Fibroblast of the aortic adventitia (primary cell): ENCODE data around the gene MED6. TPM values are rescaled to one million over a fixed set of nuclear protein-coding genes. Genes with fewer than 3 reads are reported as not detected.
A peak's percentile ranks its signal among the peaks of the same experiment; 100 is the strongest.

ENCODE experiments used
- DNase-seq: peaks from one replicate; pipeline ENCODE4 v3.0.0-alpha.2; 2010; ENCODE audit warnings: low read depth
- H3K4me3 ChIP-seq: 2 replicates; pipeline ENCODE4 v1.5.1; 2011; ENCODE audit warnings: low read depth, mild to moderate bottlenecking, control low read depth, low read length, moderate library complexity
- CTCF ChIP-seq: IDR thresholded peaks from 2 replicates; pipeline ENCODE4 v1.5.1; 2011; ENCODE audit warnings: mild to moderate bottlenecking, low read length, control low read depth, inconsistent platforms; ENCODE audit not compliant: insufficient read depth
- total RNA-seq: library from RNA; depleted of rRNA; stranded (reverse); fragments of >200 nt; gene quantifications from 2 replicates; pipeline ENCODE4 v1.2.3, GENCODE V29; 2012; ENCODE audit warnings: low replicate concordance

The MED6 gene
- total RNA-seq, 1 donor: 39.6 TPM

- H3K4me3 ChIP-seq: no peak overlapping the region
- TF ChIP-seq CTCF: no peak
- no peak for DNase-seq
These were observed 24.5 kb upstream of the MED6 start for GRCh38 chr14:70624972-70625371.

GRCh38 chr14:70622111-70622712 is 21.8 kb upstream of the MED6 start:
- TF ChIP-seq CTCF: peak; percentile 59
- peak; percentile 38 for DNase-seq
- H3K4me3 ChIP-seq: no peak overlapping the region

GRCh38 chr14:70619708-70620107 is 19.3 kb upstream of the MED6 start:
- TF ChIP-seq CTCF: no peak
- DNase-seq: no peak
- no peak overlapping the region for H3K4me3 ChIP-seq

GRCh38 chr14:70618314-70618713 is 17.9 kb upstream of the MED6 start:
- TF ChIP-seq CTCF: no peak
- H3K4me3 ChIP-seq: no peak overlapping the region
- DNase-seq: no peak

- no peak for TF ChIP-seq CTCF
- no peak for DNase-seq
- no peak overlapping the region for H3K4me3 ChIP-seq
These were observed 16.2 kb upstream of the MED6 start for GRCh38 chr14:70616646-70617045.

GRCh38 chr14:70611216-70611615 is 10.8 kb upstream of the MED6 start:
- no peak for TF ChIP-seq CTCF
- no peak overlapping the region for H3K4me3 ChIP-seq
- no peak for DNase-seq

GRCh38 chr14:70602254-70602653 is 1.8 kb upstream of the MED6 start:
- TF ChIP-seq CTCF: no peak
- DNase-seq: no peak
- no peak overlapping the region for H3K4me3 ChIP-seq
